Measurements from ENCODE around the gene ENHO.
"Not testable (repeated sequence)": the region's sequence is repeated elsewhere in the genome, so short reads cannot be mapped to it uniquely, and the experiment has no call there.

ENHO gene

DNA sequence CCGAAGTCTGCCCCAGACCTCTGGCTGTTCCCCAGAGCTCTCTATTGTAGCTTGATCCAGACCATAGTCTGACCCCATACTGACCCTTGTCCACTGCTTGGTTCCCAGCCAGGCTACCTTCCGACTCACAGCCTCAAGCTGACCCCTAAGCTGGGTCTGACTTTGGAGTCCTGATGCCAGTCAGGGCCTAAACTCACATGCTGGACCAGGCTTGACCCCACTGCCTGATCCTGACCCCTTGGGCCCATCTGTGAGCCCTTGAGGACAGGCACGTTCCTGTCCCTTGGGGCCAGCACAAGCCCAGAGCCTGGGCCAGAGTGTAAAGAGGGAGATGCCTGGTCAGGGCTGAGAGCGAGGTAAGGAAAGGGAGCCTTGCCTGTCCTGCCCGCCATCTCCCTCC, 32.7 kb upstream of the ENHO start:
- no peak for ATAC-seq
- no peak for DNase-seq

DNA sequence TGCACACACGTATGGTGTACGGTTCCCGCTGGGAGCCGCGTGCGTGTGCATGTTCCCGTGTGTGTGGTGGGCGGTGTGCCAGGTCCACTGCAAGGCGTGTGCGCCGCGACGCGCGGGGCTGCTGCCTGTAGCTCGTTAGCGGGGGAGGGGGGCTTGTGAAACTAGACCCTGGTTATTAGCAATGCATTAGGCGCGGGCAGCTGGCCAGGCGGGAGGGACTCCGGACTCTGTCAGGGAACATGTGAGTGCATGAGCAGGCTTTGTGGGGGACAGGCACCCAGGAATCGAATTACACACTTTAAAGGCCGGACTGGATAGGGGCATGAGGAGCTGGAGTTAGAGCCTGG, 32.2 kb upstream of the ENHO start:
- no peak for DNase-seq
- ATAC-seq: no peak

DNA sequence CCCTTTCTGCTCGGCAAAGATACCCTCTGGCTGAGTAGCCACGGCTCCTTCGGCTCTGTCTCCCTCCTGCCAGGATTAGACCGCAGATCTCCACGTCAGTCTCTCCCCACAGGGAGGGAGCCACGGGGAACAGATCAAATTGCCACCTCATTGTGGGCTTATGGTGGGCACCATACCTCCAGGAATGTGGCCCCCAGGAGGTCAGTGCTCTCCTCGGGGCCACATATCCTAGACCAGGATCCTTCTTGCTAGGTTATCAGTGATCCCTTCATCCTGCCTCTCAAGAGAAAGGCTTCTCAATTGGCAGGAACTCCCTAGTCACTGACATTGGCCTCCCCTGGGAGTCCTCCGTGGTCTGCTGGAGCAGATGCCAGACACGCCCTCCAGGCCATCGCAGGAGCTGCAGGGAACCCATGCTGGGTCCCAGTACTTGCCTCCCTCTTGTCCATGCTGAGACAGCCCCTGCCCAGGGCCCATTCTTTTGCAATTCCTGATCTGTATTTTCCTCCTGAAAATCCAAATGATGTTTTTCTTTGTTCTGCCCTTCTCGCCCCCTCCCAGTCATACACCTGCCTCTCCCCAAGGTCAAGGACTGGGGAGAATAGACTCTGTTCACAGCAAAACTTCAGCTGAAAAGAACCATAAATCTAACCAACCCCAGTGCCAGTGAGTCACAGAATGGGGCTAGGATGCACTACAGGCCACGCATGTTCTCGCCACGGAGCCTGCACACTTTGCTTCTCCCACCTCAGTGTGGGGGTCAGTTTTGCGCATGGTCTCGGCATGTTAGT, 31.6 kb upstream of the ENHO start:
- no peak for ATAC-seq
- DNase-seq: no peak

DNA sequence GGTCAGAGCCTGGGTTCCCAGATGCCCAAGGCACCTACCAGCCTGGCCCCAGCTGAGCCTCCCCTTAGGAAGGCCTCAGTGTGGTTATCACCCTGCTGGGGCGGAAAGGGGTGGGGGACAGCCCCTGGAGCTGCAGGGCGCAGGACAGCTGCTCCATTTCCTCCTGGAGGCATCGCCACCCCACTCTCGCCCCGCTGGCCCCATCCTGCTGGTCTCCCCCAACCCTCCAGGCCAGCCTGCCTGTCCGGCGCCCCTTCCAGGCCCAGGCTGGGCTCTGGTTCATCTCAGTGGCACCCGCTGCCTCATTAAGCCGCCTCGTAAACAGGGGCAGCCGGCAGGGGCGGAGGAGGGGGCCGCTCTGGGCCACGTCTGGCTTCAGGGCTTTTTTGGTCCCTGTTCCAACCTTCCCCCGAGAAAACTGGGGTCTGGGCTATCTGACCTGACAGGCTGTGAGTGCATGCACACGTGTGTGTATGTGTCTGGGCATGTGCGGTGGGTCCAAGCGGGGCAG, 30.8 kb upstream of the ENHO start:
- no peak for ATAC-seq

DNA sequence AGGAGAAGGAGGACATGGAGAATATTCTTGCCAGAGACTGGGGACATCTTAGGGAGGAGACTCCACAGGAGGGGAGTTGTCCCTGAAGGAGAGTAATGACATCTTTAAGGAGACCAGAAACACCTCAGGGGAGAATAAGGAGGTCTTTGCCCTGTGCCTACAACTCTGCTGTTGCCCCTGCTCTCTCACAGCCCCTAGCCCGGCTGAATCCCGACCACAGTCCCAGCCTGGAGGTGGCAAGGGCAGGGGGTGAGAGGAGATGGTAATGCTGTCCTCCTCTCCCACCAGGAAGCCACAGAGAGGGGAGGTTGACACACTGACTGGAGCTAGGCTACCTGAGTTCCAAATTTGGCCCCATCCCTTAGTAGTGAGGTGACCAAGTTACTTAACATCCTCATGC, 30.2 kb upstream of the ENHO start:
- no peak for DNase-seq
- ATAC-seq: no peak

More for the DNA sequence above, 30.8 kb upstream of the ENHO start:
- no peak for DNase-seq

DNA sequence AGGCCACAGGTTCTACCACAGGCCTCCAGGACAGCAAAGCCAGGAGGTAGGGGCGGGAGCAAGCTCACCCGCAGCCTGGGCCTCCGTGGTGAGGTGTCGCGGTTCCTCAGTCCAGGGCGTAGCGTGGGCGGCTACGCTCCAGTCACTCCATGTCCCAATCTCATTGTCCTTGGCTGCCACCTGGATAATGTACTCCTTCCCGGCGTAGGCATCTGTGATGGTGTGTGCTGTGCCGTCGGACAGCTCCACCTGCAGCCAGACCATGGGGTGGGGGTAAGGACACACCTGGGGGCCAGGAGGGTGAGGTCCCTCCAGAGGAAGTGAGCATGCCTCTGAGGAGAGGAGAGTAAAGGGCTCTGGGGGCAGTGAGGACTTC, 29.8 kb upstream of the ENHO start:
- no peak for ATAC-seq

DNA sequence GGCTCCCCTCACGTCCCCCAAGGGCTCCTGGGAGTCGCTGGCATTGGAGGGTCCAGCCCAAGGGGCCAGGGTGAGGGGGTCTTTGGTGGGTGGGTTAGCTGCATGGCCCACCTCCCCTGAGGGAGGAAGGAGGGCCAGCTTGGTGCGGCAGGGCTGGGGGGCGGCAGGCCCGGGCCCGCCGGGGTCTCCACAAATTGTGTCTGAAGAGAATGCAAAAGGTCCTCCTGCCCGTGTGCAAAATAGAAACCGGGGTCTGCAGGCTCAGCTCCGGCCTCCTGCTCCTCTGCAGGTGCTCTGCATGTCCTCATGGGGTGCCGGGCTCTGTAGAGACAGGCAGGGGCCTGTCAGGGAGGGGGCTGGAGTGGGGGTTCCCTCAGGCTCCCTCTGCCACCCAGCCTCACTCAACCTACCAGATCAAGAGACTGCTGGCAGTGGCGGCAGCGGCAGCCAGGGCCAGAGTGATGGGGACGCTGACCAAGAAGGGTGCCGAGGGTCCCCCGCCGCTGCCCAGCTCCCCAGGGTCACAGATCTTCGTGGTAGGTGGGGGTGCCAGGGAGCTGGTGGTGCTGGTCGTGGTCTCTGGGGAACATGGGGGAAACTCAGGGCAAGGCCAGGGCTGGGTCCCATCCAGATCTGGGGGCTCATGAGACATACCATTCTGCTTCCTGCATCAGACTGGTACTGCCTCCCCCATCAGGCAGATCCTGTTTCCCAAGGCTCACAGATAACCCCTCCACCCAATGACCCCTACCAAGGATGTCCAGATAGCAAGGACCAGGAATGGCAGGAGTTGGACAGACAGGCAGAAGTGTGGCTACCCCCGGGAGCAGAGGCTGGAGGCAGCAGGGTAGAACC, 29.2 kb upstream of the ENHO start:
- ATAC-seq (no peak), DNase-seq (no peak)

More for the DNA sequence above, 29.8 kb upstream of the ENHO start:
- DNase-seq: no peak

DNA sequence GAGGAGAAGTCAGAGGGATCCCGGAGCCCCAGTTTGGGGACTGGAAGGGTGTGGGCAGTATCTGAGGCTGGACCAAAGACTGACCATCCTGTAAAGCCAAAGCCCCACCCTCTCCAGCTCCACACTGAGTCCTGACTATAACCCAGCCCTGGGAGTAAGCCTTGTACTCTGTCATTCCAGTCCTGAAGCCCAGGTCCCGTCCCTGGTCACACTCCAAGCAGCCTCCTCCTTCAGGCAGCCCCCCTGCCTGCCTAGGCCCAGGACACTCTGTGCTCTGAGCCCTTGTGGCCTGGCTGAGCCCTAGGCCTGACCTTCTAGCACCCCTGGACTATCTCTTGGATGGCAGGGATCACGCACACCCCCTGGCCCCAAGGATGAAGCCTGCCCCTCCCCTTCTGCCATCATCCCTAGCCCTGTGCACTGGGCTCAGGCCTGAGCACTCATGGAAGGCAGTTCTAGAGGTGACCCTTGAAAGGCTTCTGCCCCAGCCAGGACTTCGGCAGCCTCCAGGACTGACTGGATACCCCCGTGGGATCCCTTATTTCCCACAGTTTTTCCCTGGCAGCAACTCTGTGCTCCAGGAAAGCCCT, 28.0 kb upstream of the ENHO start:
- ATAC-seq: no peak
- DNase-seq: no peak

DNA sequence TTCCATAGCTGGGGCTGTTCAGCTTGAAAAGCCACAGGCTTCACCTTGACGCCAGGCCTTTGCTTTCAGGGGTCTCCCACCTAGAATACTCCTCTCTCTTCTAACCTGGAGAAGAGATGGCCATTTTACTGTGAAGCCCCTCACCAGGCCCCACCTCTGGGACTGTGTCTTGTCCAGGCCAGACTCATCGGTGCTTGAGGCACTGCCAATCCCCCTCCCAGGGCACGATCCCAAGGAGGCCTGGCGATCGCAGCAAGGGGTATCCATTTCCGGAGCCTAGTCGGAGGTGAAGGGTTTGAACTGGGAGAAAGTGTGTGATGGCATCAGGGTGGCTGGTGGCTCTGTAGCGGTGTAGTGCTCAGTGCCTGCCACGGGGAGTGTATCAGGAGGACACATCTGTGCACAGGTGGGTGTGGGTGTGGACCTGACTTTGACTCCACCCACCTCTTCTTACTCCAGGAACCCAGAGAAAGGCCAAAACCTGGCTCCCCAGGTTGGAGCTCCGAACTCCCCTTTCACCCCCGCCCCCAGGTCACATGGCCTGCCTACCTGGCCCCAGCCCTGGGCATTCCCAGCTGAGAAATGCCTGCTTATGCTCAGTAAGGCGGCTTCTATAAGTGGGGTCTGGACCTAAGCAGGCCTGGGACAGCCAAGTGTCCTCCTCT, 27.4 kb upstream of the ENHO start:
- DNase-seq (no peak), ATAC-seq (no peak)

DNA sequence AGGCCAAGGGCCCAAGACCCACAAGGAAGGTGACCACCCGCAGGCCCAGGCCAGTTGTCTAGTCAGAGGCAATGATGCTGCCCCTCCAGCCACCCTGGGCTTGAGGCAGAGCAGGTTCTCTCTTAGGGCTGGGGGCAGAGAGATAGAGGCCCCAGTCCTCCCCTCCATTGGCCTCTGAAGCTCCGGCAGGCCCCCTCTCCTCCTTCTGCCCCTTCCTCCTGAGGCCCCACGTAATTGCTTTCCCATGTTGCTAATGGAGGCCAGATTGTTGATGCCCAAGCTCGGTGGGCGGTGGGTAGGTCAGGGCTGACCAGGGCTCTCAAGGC, 26.6 kb upstream of the ENHO start:
- ATAC-seq: no peak
- DNase-seq: no peak

DNA sequence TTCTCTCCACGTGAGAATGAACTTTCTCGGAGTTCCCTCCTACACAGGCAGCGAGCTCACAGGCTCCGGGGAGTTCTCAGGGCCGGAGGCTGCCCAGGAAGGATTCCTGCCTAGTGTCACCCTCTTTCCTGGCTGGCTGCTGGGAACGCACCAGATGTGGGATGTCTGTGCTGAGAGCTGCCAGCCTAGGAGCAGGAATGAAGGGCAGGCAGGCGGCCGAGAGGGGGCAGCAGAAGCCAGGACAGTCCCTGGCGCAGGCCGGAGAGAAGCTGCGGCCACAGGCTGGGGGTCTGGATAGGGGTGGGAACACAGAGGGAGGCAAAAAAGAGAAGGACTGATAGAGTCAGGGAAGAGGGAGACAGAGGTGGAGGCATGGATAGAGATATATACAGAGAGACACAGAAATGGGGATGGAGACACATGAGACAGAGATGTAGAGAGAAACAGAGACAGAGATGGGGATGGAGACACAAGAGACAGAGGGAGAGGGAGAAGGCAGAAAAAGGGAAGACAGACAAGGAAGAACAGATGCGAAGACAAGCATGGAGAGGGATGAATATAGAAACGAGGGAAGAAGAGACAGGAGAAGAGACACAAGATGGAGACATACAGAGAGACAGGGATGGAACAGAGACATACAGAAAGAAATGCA, 25.3 kb upstream of the ENHO start:
- DNase-seq (peak; percentile 62), ATAC-seq (no peak)

DNA sequence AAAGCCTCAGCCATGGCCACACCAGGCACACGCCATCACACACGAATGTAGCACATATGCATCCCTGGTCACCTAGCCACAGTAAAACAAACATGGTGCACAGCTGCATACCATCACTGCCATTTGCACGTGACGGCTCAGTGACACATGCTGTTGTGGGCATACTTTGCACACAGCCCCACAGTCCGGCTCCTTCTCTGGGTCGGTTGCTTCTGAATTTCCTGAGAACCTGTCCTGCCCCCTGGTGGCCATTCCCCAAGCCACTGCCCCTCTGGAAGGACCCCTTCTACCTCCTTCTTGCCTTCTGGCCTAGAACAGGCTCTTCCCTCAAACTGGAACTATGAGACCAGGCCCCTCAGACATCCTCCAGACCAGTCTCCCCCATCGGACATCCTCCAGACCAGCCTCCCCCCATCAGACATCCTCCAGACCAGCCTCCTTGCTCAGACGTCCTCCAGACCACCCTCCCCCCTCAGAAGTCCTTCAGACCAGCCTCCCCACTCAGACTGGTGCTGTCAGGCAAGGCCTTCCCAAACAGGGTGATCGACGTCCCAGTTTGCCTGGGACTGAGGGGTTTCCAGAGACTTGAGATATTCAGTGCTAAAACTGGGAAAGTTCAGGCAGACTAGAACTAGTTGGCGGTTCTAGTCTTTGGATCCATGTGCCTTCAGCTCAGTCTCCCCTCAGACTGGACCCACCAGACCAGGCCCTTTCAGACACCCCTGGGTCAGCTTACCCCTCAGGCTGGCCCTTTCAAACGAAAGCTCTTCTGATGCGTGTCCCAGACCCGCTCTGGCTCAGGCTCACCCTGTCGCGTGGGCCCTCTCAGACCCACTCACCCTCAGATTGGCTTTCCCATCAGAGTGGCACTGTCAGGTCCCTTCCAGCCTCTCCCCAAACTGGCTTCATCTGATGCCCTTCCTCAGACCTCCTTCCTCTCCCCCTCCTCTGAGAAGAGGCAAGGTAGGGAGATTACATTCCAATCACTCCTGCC, 24.3 kb upstream of the ENHO start:
- ATAC-seq: peak; percentile 54
- peak; percentile 68 for DNase-seq

DNA sequence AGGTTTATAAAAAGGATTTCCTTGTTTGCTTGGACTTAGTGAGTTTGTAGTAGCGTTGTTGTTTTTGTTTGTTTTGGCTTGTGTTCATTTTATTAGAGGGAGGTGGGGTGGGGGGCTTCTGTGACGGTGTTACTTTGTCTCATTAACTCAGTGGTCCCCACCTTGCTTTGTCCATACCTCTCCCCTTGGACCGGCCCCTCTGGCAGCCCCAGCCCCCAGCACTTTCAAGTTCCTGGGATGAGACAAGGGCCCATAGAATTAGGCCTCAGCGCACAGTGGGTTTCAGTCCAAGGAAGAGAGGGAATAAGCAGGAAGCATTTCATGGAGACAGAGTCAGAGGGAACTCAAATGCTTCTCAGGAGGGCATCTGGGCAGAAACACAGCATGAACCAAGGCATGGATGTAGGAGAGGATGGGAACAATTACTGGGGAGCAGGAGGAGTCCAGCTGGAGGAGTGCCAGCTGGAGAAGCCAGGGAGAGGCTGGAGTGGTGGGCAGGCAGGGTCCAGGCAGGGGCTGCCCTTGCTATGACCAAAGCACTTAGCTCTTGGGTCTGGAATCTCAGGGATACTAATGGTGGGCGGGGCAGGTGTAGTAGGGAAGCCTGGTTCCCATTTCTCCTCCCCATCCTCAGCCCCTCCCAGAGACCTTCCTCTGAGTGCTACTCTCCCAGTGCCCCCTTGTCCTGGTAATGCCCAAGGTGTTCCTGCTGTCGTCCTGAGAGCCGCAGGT, 23.5 kb upstream of the ENHO start:
- no peak for DNase-seq

DNA sequence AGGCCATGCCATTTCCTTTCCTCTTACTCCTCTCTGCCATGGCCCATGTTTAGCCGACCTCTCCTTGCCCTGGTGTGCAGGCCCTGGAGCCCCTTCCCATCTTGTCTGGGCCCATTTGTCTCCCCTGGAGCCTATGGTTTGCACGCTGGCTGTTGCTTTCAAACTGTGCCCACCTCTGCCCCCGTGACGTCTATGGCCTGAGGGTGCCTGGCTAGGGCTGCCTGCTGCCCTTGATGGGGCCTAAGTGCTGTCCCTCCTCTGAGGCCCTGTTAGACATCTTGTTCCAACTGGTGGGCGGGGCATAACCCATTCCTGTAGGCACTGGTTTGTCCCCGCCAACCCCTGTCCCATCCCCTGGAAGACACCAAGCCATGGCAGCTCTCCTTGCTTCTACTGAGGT, 22.7 kb upstream of the ENHO start:
- no peak for ATAC-seq
- no peak for DNase-seq

More for the DNA sequence above, 23.5 kb upstream of the ENHO start:
- ATAC-seq: no peak

DNA sequence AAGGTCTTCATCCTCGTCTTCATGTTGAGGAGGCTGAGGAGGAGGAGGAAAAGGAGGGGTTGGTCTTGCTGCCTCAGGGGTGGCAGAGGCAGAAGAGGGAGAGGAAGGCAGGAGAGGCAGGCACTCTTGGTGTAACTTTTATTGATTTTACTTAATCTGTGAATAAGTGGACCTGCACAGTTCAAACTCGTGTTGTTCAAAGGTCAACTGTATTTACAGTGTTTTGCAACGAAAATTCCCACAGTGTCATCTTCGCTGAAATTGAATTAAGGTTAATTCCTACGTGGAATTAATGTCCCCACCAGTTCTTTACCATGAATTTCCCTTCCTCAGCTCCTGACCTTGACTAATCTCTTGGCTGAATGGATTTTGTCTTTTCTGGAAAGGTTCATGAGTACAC, 21.2 kb upstream of the ENHO start:
- no peak for DNase-seq

DNA sequence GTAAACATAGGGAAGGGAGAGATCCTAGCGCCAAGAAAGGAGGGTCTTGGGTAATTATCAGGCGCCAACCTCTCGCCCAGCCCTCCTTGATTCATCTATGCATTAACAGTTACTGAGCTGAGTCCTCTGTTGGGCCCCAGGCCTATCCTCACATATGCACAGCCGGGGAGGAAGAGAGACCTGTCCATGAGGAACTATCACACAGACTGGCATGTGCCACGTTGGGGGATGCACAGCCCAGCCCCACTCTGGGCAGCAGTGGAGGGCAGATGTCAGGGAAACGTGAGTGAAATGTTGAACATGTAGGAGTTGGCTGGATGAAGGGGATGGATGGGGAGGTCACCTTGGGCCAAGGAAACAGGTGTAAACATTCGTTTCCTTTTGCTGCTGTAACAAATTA, 18.8 kb upstream of the ENHO start:
- DNase-seq (no peak), ATAC-seq (no peak)

More for the DNA sequence above, 21.2 kb upstream of the ENHO start:
- ATAC-seq: no peak

DNA sequence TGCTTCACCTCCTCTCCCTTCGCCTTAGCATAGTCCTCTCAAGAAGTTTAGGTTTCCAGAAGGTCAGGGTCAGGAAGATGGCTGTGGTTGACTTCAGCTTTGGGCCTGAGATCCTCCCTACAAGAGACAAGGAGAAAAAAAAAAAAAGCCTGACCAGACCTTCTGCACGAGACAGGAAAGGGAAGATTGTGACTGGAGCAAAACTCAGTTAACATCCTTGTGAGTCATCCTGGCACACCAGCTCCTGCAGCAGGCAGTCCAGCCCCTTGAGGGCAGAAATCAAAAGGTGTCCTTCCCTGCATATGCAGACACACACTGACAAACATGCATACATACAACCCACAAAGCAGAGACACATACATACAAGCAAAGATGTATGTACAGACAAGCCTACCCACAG, 18.0 kb upstream of the ENHO start:
- no peak for DNase-seq
- ATAC-seq: no peak

DNA sequence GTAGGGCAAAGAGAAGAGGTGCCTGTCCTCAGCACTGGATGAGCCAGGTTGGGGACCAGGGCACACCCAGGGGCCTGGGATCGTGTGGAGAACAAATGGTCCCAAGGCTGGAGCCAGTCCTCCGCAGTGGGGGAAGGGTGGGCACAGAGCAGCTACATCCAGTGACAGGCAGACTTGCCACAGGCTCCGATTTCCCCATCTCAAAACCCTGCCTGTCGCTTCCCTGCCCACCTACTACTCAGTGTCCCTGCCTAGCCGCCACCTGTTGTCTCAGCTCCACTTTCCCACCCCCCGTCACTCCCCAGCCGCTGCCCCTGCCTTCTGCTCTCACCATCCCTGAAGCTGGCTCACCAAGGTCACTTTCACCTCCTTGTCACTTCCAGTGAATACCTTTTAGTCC, 13.9 kb upstream of the ENHO start:
- no peak for DNase-seq
- no peak for ATAC-seq

DNA sequence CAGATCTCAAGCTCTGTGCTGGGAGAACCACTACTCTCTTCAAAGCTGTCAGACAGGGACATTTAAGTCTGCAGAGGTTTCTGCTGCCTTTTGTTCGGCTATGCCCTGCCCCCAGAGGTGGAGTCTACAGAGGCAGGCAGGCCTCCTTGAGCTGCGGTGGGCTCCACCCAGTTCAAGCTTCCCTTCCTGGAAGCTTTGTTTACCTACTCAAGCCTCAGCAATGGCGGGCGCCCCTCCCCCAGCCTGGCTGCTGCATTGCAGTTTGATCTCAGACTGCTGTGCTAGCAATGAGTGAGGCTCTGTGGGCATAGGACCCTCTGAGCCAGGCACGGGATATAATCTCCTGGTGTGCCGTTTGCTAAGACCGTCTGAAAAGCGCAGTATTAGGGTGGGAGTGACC, 9.3 kb upstream of the ENHO start:
- not testable (repeated sequence) for ATAC-seq, DNase-seq

DNA sequence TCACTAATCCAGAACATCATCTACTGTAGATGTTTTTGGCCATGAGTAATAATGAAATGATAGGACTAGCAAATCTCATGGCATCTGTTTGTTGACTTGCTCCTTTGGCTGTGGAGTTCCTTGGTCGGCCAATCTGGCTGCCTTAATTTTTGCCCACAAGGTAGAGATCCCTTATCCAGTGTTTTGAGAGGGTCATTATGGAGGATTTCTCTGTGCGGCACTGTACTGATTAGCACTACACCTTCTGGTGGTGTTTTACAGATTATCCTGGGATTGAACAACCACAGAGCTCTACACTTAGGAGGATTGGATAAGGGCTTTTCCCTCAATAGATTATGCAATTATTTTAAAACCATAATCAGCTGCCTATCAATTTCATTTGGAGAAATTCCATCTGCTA, 3.2 kb upstream of the ENHO start:
- ATAC-seq (no peak), DNase-seq (no peak)

Data from stimulated activated naive CD8-positive, alpha-beta T cell treated with anti-CD3 and anti-CD28 coated beads, Interleukin-15, Interleukin-2, amounts not matched to agents 100 U/mL and 50 U/mL, for 24 hours (primary cell).